ENCODE measurements around the gene RBM3.

Gene RBM3

DNA sequence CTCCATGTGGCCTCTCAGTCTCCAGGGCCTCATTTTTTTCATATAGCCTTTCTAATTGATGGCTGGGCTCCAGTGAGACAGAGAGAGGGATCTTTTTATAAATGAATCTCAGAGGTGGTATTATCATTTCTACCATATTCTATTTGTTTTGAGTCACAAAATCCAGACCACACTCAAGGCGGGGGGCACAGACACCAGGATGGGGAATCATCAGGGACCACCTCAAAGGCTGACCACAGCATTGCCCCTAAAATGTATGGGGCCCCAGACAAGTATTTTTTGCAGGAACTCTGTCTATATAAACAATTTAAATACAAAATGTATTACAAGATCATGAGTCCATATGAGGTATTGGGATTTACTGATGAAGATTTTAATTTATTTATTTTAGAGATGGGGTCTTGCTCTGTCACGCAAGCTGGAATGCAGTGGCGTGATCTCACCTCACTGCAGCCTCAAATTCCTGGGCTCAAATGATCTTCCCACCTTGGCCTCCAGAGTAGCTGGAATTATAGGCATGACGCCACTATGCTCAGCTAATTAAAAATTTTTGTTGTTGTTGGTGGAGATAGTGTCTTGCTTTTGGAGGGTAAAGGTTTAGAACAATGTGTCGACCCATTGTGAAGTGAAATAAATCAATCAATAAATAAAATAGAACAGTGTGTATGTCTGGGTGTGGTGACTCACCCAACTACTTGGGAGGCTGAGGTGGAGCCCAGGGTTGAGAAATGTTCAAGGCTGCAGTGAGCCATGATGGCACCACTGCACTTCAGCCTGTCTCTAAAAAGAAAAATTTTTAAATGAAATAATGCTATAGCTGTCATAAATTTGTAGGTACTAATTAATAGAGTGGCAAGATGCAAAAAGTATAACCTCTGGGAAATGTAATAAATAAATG lies 52.4 kb downstream of the RBM3 start:
- DNase-seq (ENCODE audit: low spot score): no peak

All from NAMALWA (cell line).